Vagina (tissue), 2 donors: ENCODE results near the gene STK36. TPM values are rescaled to one million over a fixed set of nuclear protein-coding genes. Genes with fewer than 3 reads are reported as not detected.

ENCODE experiments used
- DNase-seq, 2 donors: peaks; one replicate each; pipeline ENCODE4 v3.0.0-alpha.2; 2017; ENCODE audit errors: extremely low spot score in 2 of 2
- H3K27ac ChIP-seq: fragments of 200-600 bp; sonication (generic); one replicate; pipeline ENCODE4 v1.5.1; 2019
- H3K27me3 ChIP-seq: fragments of 200-600 bp; sonication (generic); one replicate; pipeline ENCODE4 v1.5.1; 2019
- H3K36me3 ChIP-seq, 2 donors: fragments of 200-600 bp; sonication (generic); one replicate each; pipeline ENCODE4 v1.5.1; 2017 to 2019
- H3K4me1 ChIP-seq: fragments of 200-600 bp; sonication (generic); one replicate; pipeline ENCODE4 v1.5.1; 2019
- H3K4me3 ChIP-seq, 2 donors: fragments of 200-600 bp; sonication (generic); 1 replicate in 1 of 2; 2 replicates in 1 of 2; pipeline ENCODE4 v1.5.1; 2016 to 2019
- H3K9me3 ChIP-seq: fragments of 200-600 bp; sonication (generic); one replicate; pipeline ENCODE4 v1.5.1; 2019
- CTCF ChIP-seq, 3 experiments: fragments of 450-650 bp in 2 of 3; fragments of 200-600 bp in 1 of 3; sonication (generic) in 1 of 3; IDR thresholded peaks; one replicate each; pipeline ENCODE4 v1.5.1; 2017 to 2019; ENCODE audit warnings: antibody characterized with exemption in 3 of 3, mild to moderate bottlenecking in 2 of 3, moderate library complexity in 2 of 3
- POLR2A ChIP-seq, 2 donors: fragments of 450-650 bp; IDR thresholded peaks; one replicate each; pipeline ENCODE4 v1.6.1; 2017; ENCODE audit warnings: antibody characterized with exemption in 2 of 2, mild to moderate bottlenecking in 2 of 2, moderate library complexity in 2 of 2
- POLR2AphosphoS5 ChIP-seq, 2 donors: sonication (generic); formaldehyde crosslinking; IDR thresholded peaks; one replicate each; pipeline ENCODE4 v1.9.0; 2017; ENCODE audit warnings: antibody characterized with exemption in 2 of 2, mild to moderate bottlenecking in 2 of 2, low read depth in 1 of 2; ENCODE audit not compliant: insufficient read depth in 1 of 2
- intact Hi-C: fragments of 100-400 bp; cut with DNase I; formaldehyde crosslinking; loops from one replicate; pipeline ENCODE4 v1.15.1; 2023
- total RNA-seq: library from RNA; depleted of rRNA; stranded (reverse); fragments of >200 nt; gene quantifications from one replicate; pipeline ENCODE4 v1.2.3, GENCODE V29; 2016

The STK36 gene
- total RNA-seq, 1 donor from 2014 or later: 59.9 TPM

GRCh38 chr2:218722876-218723785, 51.2 kb downstream of the STK36 start:
- intact Hi-C loops: no loop called here
- H3K27ac ChIP-seq: no peak overlapping the region
- H3K27me3 ChIP-seq: no peaks in the 10 kb centered on the region
- no peak for DNase-seq
- H3K9me3 ChIP-seq: no peaks in the 10 kb centered on the region
- peaks cover 7% of the 10 kb centered on the region for H3K4me1 ChIP-seq
- no peak overlapping the region for H3K4me3 ChIP-seq
- peaks cover 0 to 18% of the 10 kb centered on the region in 2 donors for H3K36me3 ChIP-seq
- TF ChIP-seq POLR2AphosphoS5 (IDR thresholded peaks at IDR 0.05; ENCODE audit: insufficient read depth in 1 of 2, low read depth in 1 of 2) (no peak), POLR2A (IDR thresholded peaks at IDR 0.05) (no peak), CTCF (IDR thresholded peaks at IDR 0.05) (no peak)

GRCh38 chr2:218726004-218726574, 54.2 kb downstream of the STK36 start:
- Histone ChIP-seq H3K27me3 (no peaks in the 10 kb centered on the region), H3K9me3 (no peaks in the 10 kb centered on the region), H3K36me3 (peaks cover 0 to 19% of the 10 kb centered on the region in 2 donors), H3K4me1 (peaks cover 11% of the 10 kb centered on the region), H3K27ac (no peak overlapping the region), H3K4me3 (no peak overlapping the region)
- intact Hi-C loops: no loop called here
- DNase-seq: no peak
- TF ChIP-seq POLR2AphosphoS5 (IDR thresholded peaks at IDR 0.05; ENCODE audit: insufficient read depth in 1 of 2, low read depth in 1 of 2) (no peak), POLR2A (IDR thresholded peaks at IDR 0.05) (no peak), CTCF (IDR thresholded peaks at IDR 0.05) (no peak)

GRCh38 chr2:218727502-218728165, 55.7 kb downstream of the STK36 start:
- no peaks in the 10 kb centered on the region for H3K9me3 ChIP-seq
- intact Hi-C loops: no loop called here
- H3K4me3 ChIP-seq: no peak overlapping the region
- no peaks in the 10 kb centered on the region for H3K27me3 ChIP-seq
- no peak for TF ChIP-seq CTCF (IDR thresholded peaks at IDR 0.05)
- TF ChIP-seq POLR2AphosphoS5 (IDR thresholded peaks at IDR 0.05; ENCODE audit: insufficient read depth in 1 of 2, low read depth in 1 of 2): no peak
- peaks cover 0 to 19% of the 10 kb centered on the region in 2 donors for H3K36me3 ChIP-seq
- H3K4me1 ChIP-seq: peaks cover 24% of the 10 kb centered on the region
- no peak for DNase-seq
- H3K27ac ChIP-seq: no peak overlapping the region

GRCh38 chr2:218729640-218730039, 57.8 kb downstream of the STK36 start:
- Histone ChIP-seq H3K9me3 (no peaks in the 10 kb centered on the region), H3K4me1 (peaks cover 35% of the 10 kb centered on the region), H3K36me3 (peaks cover 0 to 19% of the 10 kb centered on the region in 2 donors), H3K27me3 (no peaks in the 10 kb centered on the region), H3K4me3 (no peak overlapping the region), H3K27ac (no peak overlapping the region)
- DNase-seq: no peak
- TF ChIP-seq POLR2A (IDR thresholded peaks at IDR 0.05) (no peak), POLR2AphosphoS5 (IDR thresholded peaks at IDR 0.05; ENCODE audit: insufficient read depth in 1 of 2, low read depth in 1 of 2) (no peak), CTCF (IDR thresholded peaks at IDR 0.05) (no peak)
- intact Hi-C loops: no loop called here
